Caco-2 (cell line): ENCODE data around the gene UBA5. TPM values are rescaled to one million over a fixed set of nuclear protein-coding genes. Genes with fewer than 3 reads are reported as not detected.

ENCODE experiments used
- BruUV-seq: library from RNA; stranded (reverse); fragments of 400-500 nt; replicated peaks from 2 replicates; lab custom pipeline; 2021; lab: Mats Ljungman, UMichigan
- CTCF ChIA-PET: fragments of 300-600 bp; sonication (Branson Sonifier 250); formaldehyde crosslinking; loops from one replicate; lab custom pipeline; 2022; ENCODE audit warnings: antibody characterized with exemption; lab: Charles Lee
- POLR2A ChIA-PET: fragments of 300-600 bp; sonication (Branson Sonifier 250); formaldehyde crosslinking; loops from one replicate; lab custom pipeline; 2022; ENCODE audit warnings: antibody characterized with exemption; lab: Charles Lee
- DNase-seq, 2 experiments: peaks; one replicate each; pipeline versions ENCODE4 v3.0.0 to v3.0.0-alpha.2; 2020 to 2022
- H3K27me3 ChIP-seq: replicated peaks from 2 replicates; pipeline ENCODE4 v1.6.0; 2011; ENCODE audit warnings: low read length; ENCODE audit not compliant: control insufficient read depth, insufficient read depth
- H3K36me3 ChIP-seq: 2 replicates; pipeline ENCODE4 v1.5.1; 2011; ENCODE audit warnings: low read length; ENCODE audit not compliant: control insufficient read depth, insufficient read depth
- H3K4me1 ChIP-seq: fragments of 250-450 bp; sonication (Bioruptor Pico); 2 replicates; pipeline ENCODE4 v1.5.1; 2020; ENCODE audit warnings: mild to moderate bottlenecking
- H3K4me3 ChIP-seq: 2 replicates; pipeline ENCODE4 v1.5.1; 2011; ENCODE audit warnings: low read depth, mild to moderate bottlenecking, control low read depth, low read length
- H3K9me3 ChIP-seq: fragments of 250-450 bp; sonication (Bioruptor Pico); 2 replicates; pipeline ENCODE4 v1.5.1; 2020; ENCODE audit warnings: mild to moderate bottlenecking, moderate library complexity
- H3K27ac Mint-ChIP-seq: one replicate; pipeline ENCODE4 v1.8.0; 2022; ENCODE audit warnings: mixed read lengths; ENCODE audit not compliant: unreplicated experiment
- H3K27me3 Mint-ChIP-seq: one replicate; pipeline ENCODE4 v1.8.0; 2022; ENCODE audit warnings: mixed read lengths; ENCODE audit not compliant: insufficient read depth, unreplicated experiment
- H3K36me3 Mint-ChIP-seq: one replicate; pipeline ENCODE4 v1.8.0; 2022; ENCODE audit warnings: mild to moderate bottlenecking, mixed read lengths; ENCODE audit not compliant: insufficient read depth, unreplicated experiment
- H3K4me1 Mint-ChIP-seq: one replicate; pipeline ENCODE4 v1.8.0; 2022; ENCODE audit warnings: low read depth, mixed read lengths; ENCODE audit not compliant: unreplicated experiment
- H3K4me3 Mint-ChIP-seq: one replicate; pipeline ENCODE4 v1.8.0; 2022; ENCODE audit warnings: mild to moderate bottlenecking, moderate library complexity, mixed read lengths; ENCODE audit not compliant: unreplicated experiment
- H3K9me3 Mint-ChIP-seq: one replicate; pipeline ENCODE4 v1.8.0; 2022; ENCODE audit warnings: mixed read lengths; ENCODE audit not compliant: unreplicated experiment
- CTCF ChIP-seq, 2 experiments: fragments of 200-600 bp in 1 of 2; IDR thresholded peaks; 1 replicate in 1 of 2; 2 replicates in 1 of 2; pipeline versions ENCODE4 v1.5.1 to v1.8.0; 2011 to 2022; ENCODE audit warnings: antibody characterized with exemption in 1 of 2, control low read depth in 1 of 2, inconsistent platforms in 1 of 2, low read depth in 1 of 2, low read length in 1 of 2, mild to moderate bottlenecking in 1 of 2, moderate library complexity in 1 of 2; ENCODE audit not compliant: insufficient read depth in 1 of 2, severe bottlenecking in 1 of 2, unreplicated experiment in 1 of 2
- intact Hi-C: fragments of 100-400 bp; cut with micrococcal nuclease; formaldehyde crosslinking; loops from one replicate; pipeline ENCODE4 v1.10.0; 2022; ENCODE audit not compliant: unreplicated experiment
- total RNA-seq: library from RNA; stranded (reverse); gene quantifications from 2 replicates; pipeline ENCODE4 v1.2.3, GENCODE V29; 2022

UBA5 gene
- total RNA-seq, 1 experiment from 2014 or later: 47.6 TPM

GRCh38 chr3:132722165-132723023, 62.3 kb downstream of the UBA5 start, which contains the start of gene NPHP3:
Gene NPHP3, minus strand, starts transcription at chr3:132722409. Its CDS starts 54 bp downstream, at chr3:132722355.
- Histone ChIP-seq H3K4me1 (peaks cover 9% of the 10 kb centered on the region), H3K9me3 (no peaks in the 10 kb centered on the region), H3K4me3 (peak within 1 kb of the TSS; percentile 97), H3K36me3 (no peaks in the 10 kb centered on the region), H3K27me3 (no peaks in the 10 kb centered on the region)
- intact Hi-C loops: loop anchor here (1.0 to 10.0 kb wide), 2 partner anchors 63 to 852 kb away; partner anchors contain the start of genes ACAD11 and CDV3
- POLR2A ChIA-PET: interaction anchor here (1.2 kb wide), 1 partner anchor 851 kb away, joined by 3 read pairs; the partner anchor contains the start of gene CDV3
- TF ChIP-seq CTCF (IDR thresholded peaks at IDR 0.05; ENCODE audit: insufficient read depth in 1 of 2, low read depth in 1 of 2, low read length in 1 of 2, severe bottlenecking in 1 of 2, unreplicated experiment in 1 of 2): no peak
- Mint-ChIP-seq H3K9me3 (no peaks in the 10 kb centered on the region), H3K4me3 (peak within 1 kb of the TSS; percentile 87), H3K27me3 (no peaks in the 10 kb centered on the region), H3K36me3 (peaks cover 15% of the 10 kb centered on the region), H3K27ac (peak within 1 kb of the TSS; percentile 88), H3K4me1 (peaks cover 16% of the 10 kb centered on the region)
- DNase-seq: peak; percentile 92 to 98
- BruUV-seq: no TSS peak
- CTCF ChIA-PET: no interaction called here

DNA sequence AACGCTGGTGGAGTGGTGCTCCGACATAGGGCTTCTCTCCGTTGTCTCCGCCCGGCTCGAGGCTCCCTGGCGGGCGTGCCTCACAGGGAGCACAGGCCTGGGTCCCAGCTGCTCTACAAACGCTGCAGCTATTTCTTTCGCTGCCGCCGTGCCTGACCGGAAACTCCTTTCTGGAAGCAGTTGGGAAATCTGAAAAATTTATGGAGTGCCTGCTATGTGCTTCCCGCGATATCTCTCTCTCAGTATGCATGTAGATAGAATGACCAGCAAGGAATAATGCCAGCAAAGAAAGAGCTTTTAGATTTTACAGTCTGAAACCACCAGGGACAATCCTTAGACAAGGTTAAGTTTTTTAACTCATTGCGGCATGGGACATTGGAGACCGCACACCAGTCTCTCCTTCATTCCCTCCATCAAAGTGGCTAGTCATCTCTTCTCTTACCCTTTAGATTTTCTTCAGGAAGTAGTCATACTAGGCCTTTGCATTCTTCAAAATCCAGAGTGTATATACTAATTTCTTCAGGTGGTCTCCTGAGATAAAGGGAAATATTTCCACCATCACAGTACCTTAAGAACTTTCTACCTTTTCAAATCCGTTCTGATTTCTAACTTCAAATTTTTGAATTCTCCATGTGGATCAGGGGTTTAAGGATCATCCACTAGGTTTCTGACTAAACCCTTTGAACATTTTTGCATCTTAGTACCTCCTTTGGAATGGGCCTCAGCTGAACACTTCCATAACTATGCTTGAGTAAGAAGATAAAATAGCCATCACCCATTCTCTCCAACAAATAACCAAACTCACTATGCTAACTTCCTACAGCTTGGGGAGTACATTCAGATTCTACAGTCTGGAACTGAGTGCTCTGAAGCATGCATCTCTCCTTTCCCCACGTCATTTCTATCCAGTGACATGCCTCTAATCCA, 63.2 kb downstream of the UBA5 start:
- Histone ChIP-seq H3K36me3 (no peaks in the 10 kb centered on the region), H3K27me3 (no peaks in the 10 kb centered on the region), H3K4me1 (peaks cover 9% of the 10 kb centered on the region), H3K9me3 (no peaks in the 10 kb centered on the region), H3K4me3 (peak overlapping the region; percentile 87)
- DNase-seq: no peak
- no peak for TF ChIP-seq CTCF (IDR thresholded peaks at IDR 0.05; ENCODE audit: insufficient read depth in 1 of 2, low read depth in 1 of 2, low read length in 1 of 2, severe bottlenecking in 1 of 2, unreplicated experiment in 1 of 2)
- H3K27ac Mint-ChIP-seq: peak overlapping the region; percentile 79
- no peaks in the 10 kb centered on the region for H3K27me3 Mint-ChIP-seq
- BruUV-seq: TSS peak; percentile 61
- POLR2A ChIA-PET: interaction anchor here (1.2 kb wide), 1 partner anchor 850 kb away, joined by 3 read pairs; the partner anchor contains the start of gene CDV3
- H3K4me3 Mint-ChIP-seq: peak overlapping the region; percentile 87
- intact Hi-C loops: loop anchor here (10.0 kb wide), 1 partner anchor 852 kb away; the partner anchor contains the start of gene CDV3
- H3K4me1 Mint-ChIP-seq: peaks cover 16% of the 10 kb centered on the region
- H3K36me3 Mint-ChIP-seq: peaks cover 14% of the 10 kb centered on the region
- H3K9me3 Mint-ChIP-seq: no peaks in the 10 kb centered on the region
- CTCF ChIA-PET: no interaction called here
